ENCODE measurements around the gene VNN1. TPM values are rescaled to one million over a fixed set of nuclear protein-coding genes. Genes with fewer than 3 reads are reported as not detected.

Gene VNN1
- total RNA-seq, 1 donor from 2014 or later = 0.07 TPM

Other genes starting within 250 kb of the VNN1 start
- gene STX7, start 200.9 kb downstream of the VNN1 start, total RNA-seq = 60.6 and 62.1 TPM in 2 replicates
- gene TAAR9, start 175.8 kb downstream of the VNN1 start, total RNA-seq = not detected in 2 replicates
- not detected in 2 replicates for gene TAAR8, start 161.4 kb downstream of the VNN1 start, total RNA-seq
- not detected in 2 replicates for gene TAAR6, start 143.7 kb downstream of the VNN1 start, total RNA-seq
- gene TAAR5, start 124.3 kb downstream of the VNN1 start, total RNA-seq = not detected in 2 replicates
- not detected in 2 replicates for gene TAAR2, start 89.8 kb downstream of the VNN1 start, total RNA-seq
- not detected in 2 replicates for gene TAAR1, start 54.9 kb downstream of the VNN1 start, total RNA-seq
- 0.18 TPM in 1 of 2 replicates, not detected in the other for gene VNN2, start 43.8 kb upstream of the VNN1 start, total RNA-seq
- gene SLC18B1, start 84.6 kb upstream of the VNN1 start, total RNA-seq = 8.2 and 10.6 TPM in 2 replicates
- 959 and 1,022 TPM in 2 replicates for gene RPS12, start 100.5 kb upstream of the VNN1 start, total RNA-seq